GM18517 (cell line): ENCODE data around the gene ADORA1.

Experiments
- ATAC-seq: cut with Tn5 transposase; IDR thresholded peaks from one replicate; pipeline ENCODE4 v1.9.1; 2021; ENCODE audit warnings: mild to moderate bottlenecking, moderate library complexity; ENCODE audit not compliant: unreplicated experiment

The ADORA1 gene

DNA sequence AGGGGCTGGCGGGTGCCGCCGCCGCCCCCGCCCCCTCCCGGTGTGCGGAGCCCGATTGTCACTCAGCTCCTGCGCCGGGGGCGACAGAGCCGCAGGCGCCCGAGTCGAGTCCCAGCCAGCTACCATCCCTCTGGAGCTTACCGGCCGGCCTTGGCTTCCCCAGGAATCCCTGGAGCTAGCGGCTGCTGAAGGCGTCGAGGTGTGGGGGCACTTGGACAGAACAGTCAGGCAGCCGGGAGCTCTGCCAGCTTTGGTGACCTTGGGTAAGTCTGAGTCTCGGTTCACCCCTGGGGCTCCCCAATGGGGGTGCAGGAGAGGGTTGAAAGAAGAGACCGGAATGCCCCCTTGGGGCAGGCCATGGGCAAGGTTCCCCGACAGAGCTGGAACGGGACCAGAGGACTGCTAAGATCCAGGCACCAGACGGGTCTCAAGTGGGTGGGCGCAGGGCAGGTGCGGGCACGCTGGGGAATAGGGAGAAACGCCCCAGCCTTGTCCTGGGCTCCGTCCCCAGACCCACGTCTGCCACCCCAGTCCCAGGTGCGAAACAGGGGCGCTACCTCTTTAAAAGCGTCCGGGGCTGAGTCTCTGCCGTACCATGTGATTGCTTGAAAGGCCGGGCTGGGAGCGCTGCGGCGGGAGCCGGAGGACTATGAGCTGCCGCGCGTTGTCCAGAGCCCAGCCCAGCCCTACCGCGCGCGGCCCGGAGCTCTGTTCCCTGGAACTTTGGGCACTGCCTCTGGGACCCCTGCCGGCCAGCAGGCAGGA is at the start of gene ADORA1:
TSS of gene ADORA1 (plus strand) at position 61 of the 765 bp plus-strand sequence. CDS start 1,116 bp downstream, outside the sequence.
- no peak for ATAC-seq

DNA sequence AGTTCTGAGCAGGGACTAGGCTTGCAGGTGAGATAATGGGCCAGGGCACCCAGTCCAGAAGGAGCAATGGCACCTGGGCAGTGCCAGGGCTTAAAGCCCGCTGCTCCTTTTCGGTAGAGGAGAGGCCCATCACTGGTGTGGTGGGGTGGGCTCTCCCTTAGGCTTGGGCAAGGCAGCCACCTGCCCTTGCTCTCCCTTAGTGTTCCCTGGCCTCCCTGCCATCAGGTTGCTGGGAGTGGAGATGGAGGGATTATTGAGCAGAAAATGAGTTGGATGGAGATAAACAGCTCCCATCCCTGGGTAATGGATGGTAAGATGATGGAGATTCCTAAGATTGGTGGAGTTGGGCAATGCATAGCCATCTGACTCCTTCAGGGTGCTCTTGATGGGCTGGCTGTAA is 49.6 kb upstream of the ADORA1 start:
- ATAC-seq, result no peak

DNA sequence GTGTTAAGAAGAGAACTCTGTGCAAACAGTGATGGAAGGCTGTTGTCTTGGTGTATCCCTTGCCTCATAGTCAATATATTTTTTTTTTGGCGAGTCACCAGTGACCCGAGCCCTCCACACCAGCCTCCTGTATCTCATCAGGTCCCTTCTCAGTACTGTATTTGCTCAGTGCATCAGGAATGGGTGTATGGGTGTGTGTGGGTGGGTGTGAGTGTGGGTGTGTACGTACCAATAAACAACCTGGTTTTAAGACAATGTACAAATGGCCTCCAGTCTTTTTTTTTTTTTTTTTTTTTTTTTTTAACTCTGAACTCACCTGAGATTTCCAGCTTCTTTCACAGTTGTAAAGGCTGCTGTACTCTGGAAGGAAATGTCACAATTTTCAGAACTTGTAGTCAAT is 49.0 kb upstream of the ADORA1 start:
- no peak for ATAC-seq

DNA sequence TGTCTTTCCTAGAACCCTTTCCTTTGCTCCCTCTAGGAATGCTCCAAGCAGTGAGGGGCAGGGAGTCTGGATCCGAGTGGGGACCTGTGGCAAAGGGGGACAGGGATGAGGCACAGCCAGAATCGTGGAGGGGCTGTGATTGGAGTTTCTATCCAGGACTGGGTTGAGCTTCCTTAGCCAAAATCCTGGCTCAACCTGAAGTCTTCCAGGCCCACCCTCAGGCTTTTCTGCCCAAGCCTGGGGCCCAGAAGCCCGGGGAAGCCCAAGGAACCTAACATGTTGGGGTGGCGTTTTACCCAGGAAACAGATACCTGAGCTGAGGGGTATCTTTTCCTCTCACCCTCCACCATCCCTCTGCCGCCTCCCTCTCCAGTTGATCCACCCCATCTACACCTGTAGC is 47.1 kb upstream of the ADORA1 start:
- ATAC-seq, result no peak

DNA sequence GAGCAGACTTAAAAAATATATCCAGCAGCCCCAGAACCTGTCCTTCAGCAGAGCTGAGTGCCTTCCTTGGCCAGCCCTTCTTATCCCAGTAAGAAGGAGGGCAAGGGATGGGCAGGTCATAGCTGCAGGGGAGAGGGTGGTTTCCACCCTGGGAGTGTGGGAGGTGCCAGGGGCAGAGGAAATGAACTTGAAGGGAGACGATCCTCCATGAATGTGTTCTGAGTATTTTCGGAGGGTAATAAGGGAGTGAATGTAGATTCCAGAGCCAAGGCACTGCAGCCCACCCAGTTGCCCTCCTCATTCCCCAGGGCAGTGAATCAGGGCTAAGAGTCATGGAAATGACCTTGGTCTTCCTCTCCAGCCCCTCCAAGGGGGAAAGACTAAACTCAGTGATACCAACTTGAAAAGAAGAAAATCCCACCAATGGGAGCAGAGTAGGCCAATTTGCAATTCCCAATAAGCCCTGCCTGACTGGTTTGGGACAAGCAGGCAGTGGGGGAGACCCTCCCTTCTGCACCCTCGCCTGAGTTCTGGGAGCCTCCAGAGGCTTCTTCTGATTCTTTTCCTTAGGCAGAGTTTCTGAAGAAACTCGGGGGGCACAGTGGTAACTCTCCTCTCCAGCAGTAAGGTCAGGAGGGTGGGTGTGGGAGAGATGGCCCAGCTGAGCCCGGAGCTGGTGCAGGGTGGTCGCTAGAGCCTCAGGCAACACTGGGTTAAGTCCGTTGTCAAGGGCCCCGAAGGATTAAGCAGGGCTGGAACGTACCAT is 45.9 kb upstream of the ADORA1 start:
- no peak for ATAC-seq

DNA sequence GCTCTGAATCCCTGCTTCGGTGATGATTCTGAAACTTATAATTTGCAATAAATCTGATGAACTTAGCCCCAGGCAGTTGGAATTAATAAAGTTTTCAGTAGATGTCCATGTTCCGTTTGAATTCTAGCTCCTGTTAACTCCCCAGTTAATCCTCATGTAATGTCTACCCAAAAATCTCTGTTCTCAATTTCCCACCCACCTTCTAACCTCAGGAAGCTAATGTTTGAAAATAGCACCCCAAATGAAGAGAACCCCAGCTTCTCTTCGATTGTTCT is 45.4 kb upstream of the ADORA1 start:
- ATAC-seq, result no peak

DNA sequence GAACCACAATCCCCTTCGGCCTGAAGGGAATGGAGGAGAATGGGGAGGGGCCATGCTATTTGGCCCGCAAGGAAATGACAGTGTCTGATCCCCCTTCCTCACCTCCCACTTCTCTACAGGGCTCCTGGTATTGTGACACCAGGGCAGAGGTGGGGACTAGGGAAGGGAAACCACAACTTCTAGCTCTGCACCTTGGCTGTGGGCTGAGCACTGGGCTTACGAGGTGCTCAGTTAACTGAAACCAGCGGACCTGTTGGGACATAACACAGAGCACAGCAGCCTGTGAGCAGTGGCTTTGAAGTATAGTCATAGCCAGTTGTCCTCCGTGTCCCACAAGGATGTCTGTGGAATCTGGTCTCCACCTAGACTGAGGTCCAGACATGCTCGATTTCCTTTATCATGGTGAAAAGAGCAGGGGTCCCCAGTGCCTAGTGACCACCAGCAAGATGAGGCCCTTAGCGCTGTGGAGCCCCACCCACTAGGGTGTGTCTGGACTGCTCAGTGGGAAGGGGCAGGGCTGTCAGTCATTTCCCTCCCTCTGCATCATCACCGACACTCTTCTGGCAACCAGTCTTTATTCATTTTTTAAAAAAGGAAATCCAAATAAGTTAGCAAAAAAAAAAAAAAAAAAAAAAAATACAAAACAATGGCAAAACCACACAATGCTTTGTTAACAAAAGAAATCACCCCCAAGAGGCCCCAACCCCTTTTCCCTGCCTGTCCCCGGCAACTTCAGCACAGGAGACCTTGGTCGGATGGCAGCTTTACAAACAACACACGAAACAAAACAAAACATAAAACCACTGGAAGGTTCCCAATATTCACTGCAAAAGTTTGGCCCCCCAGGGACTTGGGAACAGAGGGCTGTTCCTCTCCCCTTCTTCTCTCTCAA is 44.7 kb upstream of the ADORA1 start:
- no peak for ATAC-seq

DNA sequence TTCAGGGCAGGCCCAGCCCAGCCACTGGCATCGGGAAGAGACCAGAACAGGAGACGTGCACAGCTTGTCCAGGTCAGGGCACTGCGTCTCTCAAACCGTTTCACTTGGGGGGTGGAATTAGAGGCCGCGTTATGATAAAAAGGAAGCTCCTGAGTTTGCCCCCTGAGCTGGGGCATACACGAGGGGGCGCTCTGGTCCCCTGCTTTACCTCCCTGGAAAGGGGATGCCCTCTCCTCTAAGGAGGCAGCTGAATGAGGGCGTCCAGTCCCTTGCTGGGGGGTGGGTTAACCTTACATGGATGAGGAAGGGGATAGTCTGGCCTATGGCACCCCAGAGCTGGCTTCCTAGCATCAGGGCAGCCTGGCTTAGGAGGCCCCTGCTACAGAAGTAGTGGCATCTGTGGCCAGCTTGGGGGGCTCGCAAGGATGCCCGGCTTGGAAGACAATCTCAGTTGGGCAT is 44.0 kb upstream of the ADORA1 start:
- no peak for ATAC-seq

DNA sequence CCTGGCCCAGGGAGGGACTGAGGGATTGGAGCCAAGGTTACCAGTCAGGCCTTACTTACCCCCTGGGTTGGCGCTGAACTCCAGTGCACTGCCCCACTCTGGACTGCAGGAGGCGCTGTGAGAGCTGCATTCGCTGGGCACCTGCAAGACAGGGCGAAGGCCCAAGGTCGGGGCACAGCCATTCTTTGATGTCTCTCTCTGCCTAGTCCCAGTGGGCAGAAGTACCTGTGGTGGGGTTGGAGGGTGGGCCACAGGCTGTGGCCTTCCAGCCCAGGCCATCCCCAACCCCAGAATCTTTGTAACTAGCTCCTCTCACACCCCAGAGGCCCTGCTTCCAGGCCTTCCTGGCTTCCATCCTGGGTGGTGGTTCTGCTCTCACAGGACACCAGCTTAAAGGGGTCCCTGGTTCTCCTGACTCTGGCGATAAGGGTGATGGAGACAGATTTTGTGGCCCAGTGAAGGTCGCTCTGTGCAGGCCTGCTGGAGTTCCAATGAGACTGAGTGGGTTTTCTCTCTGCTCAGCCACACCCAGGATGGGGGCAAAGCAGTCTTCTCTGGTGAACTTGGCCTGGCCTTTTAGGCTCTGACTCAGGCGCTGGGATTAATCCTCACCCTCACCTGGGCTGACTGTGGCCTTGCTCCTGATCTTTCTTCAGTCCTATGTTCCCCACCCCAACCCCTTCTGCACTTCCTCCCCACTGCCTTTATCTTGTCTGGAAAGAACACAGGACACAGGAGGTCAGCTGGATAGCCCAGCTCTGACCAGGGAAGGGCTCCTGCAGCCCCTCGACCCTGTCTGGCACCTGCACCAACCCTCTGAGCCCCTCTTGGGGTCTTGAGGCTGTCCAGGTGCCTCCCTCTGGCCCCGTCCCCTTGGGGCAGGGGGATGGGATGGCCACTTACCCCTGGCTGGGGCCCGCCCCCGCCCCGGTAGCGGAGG is 42.7 kb upstream of the ADORA1 start:
- no peak for ATAC-seq

DNA sequence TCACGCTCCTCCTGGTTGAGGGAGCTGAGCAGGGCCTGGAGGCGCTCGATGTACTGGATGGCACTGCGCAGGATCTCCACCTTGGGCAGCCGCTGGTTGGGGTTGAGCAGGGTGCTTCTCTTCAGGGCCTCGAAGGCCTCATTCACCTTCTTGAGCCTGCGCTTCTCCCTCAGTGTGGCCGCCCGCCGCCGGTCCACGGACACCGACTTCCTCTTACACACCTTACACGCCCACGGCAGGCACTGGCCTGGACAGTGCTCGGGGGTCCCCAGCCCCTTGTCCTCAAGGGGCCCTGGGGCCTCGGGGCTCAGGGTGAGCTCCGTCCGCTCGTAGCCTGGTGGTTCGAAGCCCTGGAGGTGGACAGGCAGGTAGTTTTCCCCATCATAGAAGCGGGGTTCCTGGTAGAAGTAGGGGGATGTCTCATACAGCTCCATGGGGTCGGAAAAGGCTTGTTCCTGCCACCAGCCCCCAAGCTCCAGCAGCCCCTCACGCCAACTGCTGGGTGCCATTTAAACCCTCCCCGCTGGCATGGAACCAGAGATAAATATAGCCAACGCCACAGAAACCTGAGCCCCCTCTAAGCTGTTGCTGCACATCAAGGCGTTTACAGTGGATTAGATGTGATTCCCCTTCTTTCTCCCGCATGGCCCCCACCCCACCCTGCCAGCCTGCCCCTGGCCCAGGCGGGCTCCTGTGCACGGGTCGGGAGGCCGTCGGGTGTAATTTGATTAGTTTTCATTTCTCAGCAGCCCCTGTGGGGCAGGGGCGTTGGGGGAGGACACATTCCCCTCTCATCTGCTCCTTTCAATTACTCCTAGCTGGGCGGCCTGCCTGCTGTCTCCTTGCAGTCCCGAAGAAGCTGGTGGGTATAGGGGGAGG is 41.8 kb upstream of the ADORA1 start, which contains the start of gene MYOG:
TSS of gene MYOG (minus strand) at position 485 of the 879 bp plus-strand sequence. CDS start at position 434, 51 bp downstream.
- no peak for ATAC-seq

DNA sequence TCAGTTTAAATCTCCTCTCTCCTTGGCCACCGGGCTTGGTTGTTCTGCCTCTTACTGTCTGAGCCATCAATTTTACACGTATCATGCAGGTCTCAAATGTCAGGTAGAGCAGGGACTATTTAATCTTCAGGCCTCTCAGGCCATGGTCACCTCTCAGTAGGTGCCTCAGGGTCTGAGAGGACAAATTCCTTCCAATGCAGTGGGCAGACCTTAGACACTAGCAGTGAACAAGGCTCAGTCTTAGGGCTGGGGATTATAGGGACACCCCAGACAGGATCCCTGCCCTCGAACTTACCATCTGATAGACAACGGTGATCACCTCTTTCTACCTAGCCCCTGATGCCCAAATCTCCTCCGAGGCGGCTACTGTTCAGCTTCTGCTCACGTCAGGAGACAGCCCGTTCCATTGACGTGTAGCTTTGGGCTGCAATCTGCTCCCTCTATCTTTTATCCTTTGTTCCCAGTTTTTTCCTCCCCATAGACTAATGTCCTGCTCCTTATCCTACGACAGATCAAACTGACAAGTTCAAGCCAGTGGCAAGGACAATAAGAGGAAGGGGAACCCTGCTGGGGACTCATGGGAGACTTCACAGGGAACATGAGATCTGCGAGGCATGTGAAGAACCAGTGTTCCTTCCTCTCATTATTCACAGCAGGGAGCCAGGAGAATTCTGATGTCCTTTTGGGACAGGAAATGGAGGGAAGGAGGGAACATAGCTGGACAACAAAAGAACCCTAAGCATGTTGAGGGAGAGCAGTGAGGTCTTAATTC is 40.3 kb upstream of the ADORA1 start:
- ATAC-seq, result no peak

DNA sequence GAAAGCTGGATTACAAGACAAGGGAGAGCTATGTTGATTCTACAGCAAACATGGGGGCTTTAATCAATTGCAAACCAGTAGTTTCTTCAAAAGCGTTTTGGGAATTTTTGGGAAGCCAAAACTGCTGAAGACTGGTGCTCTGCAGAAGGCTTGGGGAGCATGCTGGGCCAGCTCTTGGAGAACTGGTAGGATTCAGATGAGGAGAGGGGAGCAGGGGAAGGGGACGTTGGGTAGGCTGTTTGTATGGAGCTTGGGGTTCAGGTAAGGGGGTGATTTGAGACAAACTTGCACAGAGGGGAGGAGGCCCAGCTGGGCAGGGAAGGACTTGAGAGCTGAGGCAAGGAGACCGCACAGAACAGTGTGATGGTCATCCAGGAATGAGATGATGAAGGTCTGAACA is 39.1 kb upstream of the ADORA1 start:
- no peak for ATAC-seq

DNA sequence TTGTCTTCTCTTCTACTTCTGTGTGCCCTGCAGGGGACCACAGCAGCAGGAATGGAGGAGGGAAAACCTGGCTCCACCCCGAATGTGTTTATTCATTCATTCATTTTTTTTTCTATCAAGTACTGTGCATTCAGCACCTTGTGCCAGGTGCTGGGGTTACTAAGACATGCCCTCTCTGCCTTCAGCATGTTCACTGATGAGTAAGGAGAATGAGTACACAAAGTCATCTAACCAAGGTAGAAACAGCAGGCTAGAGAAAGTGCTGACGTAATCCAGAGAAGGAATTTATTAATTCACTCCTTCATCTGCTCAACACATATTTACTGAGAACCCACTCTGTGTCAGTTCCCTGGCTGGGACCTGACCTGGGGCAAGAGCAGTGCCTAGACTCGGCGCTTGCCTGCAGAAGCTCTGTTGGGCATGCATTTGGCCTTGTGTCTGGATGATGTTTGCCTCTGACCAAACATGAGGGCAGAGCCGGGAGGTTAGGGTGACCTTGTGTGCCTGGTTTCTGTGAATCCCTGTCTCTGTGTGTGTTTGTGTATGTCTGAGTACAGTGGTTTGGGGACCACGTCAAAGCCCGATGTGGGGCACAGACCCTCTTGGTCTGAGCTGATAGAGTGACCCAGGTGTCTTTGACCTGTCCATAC is 38.4 kb upstream of the ADORA1 start:
- no peak for ATAC-seq

DNA sequence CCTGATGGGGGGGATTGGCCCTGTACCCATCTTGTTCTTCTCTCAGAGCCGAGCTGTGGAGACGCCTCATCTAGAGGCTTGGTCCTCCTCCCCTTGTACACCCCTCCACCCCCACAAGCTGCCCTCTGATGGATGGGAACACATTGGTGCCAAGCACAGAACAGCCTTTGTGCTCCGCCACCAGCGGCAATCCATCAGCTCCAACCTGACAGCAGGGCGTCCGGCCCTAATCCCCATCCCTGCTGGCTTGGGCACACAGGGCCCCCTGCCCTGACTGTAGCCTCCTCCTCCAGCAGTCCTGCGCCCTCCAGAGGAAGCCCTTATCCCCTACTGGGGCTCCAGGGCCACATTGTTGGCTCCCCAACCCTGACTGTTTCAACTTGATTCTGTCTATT is 37.9 kb upstream of the ADORA1 start:
- no peak for ATAC-seq

DNA sequence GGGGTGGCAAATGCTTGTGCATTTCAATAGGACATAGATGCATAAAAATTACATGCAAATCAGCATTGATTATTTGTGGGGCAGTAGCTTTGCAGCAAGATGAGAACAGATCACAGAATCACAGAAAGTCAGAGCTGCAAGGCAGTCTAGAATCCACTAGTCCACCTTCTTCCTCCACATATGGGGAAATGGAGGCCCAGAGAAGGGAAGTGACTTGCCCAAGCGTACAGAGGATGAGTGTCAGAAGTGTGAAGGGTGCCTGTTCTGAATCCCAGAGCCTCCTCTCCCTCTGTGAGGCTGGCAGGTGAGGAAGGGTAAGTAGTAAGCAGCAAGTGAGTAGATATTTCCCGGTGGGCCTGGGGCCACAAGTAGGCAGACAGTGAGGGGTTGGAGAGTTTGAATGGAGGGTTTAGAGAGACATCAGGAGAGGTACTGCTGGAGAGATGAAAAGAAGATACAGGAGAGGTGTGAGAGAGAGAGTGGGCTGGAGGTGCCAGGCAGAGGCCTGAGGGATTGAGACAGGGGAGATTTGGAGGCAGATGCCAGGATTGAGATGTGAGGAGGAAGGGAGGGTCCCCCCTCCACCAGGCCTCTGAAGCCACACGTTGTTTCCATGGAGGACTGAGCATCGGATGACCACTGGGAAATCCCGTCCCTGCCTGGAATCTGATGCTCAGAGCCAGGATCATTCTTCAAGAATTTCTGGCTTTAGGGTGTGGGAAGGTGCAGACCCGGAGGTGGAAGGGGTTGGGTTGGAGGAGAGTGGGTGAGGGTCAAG is 36.9 kb upstream of the ADORA1 start:
- ATAC-seq, result no peak

DNA sequence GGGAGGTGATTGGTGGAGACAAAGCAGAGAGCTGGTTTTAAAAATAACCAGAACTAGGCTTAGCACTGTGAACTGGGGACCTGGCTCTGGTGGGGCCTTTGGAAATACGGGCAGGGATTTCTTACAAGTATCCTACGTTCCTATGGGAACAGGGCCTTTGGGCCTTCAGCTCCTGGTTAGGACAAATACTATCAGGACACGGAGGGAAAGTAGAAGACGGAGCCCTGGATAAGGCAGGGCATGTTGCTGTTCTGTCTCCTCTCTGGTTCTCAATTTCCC is 36.4 kb upstream of the ADORA1 start:
- no peak for ATAC-seq

DNA sequence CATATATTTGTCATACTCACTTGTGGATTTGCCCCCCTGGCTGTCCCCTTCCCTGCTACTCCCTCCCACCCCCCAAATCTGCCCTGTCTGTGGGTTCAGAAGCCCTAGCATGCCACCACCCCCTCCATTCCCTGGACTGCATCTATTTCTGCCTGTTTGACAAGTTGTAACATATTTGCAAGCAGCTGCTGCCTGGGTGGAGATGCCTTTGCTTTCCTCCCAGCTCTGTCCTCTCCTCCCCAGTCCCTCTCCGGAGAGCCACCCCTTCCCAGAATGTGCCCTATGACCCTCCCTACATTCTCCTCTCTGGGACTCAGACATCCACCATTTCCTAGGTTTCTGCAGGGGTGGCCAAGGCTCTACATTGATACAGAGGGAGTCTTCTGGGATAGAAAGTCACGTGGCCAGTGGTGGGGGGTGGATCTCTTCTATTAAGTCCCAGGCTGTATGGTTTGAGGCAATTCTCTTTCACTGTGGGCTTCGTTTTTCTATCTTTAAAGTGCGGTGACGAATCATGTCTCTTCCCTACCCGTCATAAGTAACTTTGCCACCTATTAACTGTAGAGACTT is 35.7 kb upstream of the ADORA1 start:
- ATAC-seq, result no peak
